HepG2 (cell line): ENCODE data around the gene NRL. TPM values are rescaled to one million over a fixed set of nuclear protein-coding genes. Genes with fewer than 3 reads are reported as not detected.

Source experiments
- ARID2 ChIP-seq: sonication (generic); formaldehyde crosslinking; IDR thresholded peaks from 2 replicates; pipeline ENCODE4 v1.8.1; 2022; ENCODE audit warnings: mild to moderate bottlenecking, missing genetic modification reagents, borderline replicate concordance
- ARNT ChIP-seq: fragments of 450-650 bp; IDR thresholded peaks from 2 replicates; pipeline ENCODE4 v1.6.1; 2017
- BORCS8-MEF2B ChIP-seq: sonication (generic); formaldehyde crosslinking; IDR thresholded peaks from 2 replicates; pipeline ENCODE4 v1.8.0; 2022; ENCODE audit warnings: mild to moderate bottlenecking, missing genetic modification reagents
- CENPX ChIP-seq: sonication (generic); formaldehyde crosslinking; IDR thresholded peaks from 2 replicates; pipeline ENCODE4 v1.9.0; 2021; ENCODE audit warnings: mild to moderate bottlenecking, missing genetic modification reagents, moderate library complexity
- EHMT2 ChIP-seq: fragments of 200-600 bp; sonication (generic); IDR thresholded peaks from 2 replicates; pipeline ENCODE4 v1.7.0; 2017; ENCODE audit warnings: antibody characterized with exemption, low read depth, low read length, borderline replicate concordance
- HMG20A ChIP-seq: IDR thresholded peaks from 2 replicates; pipeline ENCODE4 v1.6.1; 2016; ENCODE audit warnings: borderline replicate concordance
- IRX3 ChIP-seq: sonication (generic); formaldehyde crosslinking; IDR thresholded peaks from 2 replicates; pipeline ENCODE4 v1.8.1; 2023; ENCODE audit warnings: mild to moderate bottlenecking, low read depth, missing genetic modification reagents, borderline replicate concordance
- KLF15 ChIP-seq: sonication (generic); formaldehyde crosslinking; IDR thresholded peaks from 2 replicates; pipeline ENCODE4 v1.8.1; 2023; ENCODE audit warnings: borderline replicate concordance, mild to moderate bottlenecking, inconsistent platforms, missing genetic modification reagents, mixed read lengths
- KMT2B ChIP-seq: IDR thresholded peaks from 2 replicates; pipeline ENCODE4 v1.6.1; 2016; ENCODE audit warnings: missing genetic modification reagents, missing compliant biosample characterization
- NFKB2 ChIP-seq: sonication (generic); formaldehyde crosslinking; IDR thresholded peaks from 2 replicates; pipeline ENCODE4 v1.4.0; 2020; ENCODE audit warnings: missing genetic modification reagents, borderline replicate concordance
- NR3C1 ChIP-seq: sonication (generic); formaldehyde crosslinking; IDR thresholded peaks from 2 replicates; pipeline ENCODE4 v1.4.0; 2020; ENCODE audit warnings: missing genetic modification reagents
- RBFOX2 ChIP-seq: fragments of 200-400 bp; formaldehyde crosslinking; IDR thresholded peaks from 2 replicates; pipeline ENCODE4 v1.6.1; 2017; ENCODE audit warnings: low read depth, mild to moderate bottlenecking, low read length
- RBM39 ChIP-seq: fragments of 200-400 bp; formaldehyde crosslinking; IDR thresholded peaks from one replicate; pipeline ENCODE4 v1.6.1; 2018; ENCODE audit warnings: antibody characterized with exemption, mild to moderate bottlenecking, low read depth, low read length; ENCODE audit not compliant: poor library complexity, severe bottlenecking
- SUZ12 ChIP-seq: fragments of 150-350 bp; IDR thresholded peaks from 2 replicates; pipeline ENCODE4 v1.6.1; 2014; ENCODE audit warnings: low read depth, low read length
- TAF1 ChIP-seq: sonication (generic); formaldehyde crosslinking; IDR thresholded peaks from 2 replicates; pipeline ENCODE4 v1.4.0; 2020; ENCODE audit warnings: missing genetic modification reagents
- ZBTB38 ChIP-seq: sonication (generic); formaldehyde crosslinking; IDR thresholded peaks from 2 replicates; pipeline ENCODE4 v1.5.1; 2020; ENCODE audit warnings: mild to moderate bottlenecking, missing genetic modification reagents
- ZNF333 ChIP-seq: sonication (generic); formaldehyde crosslinking; IDR thresholded peaks from 2 replicates; pipeline ENCODE4 v1.4.0; 2020; ENCODE audit warnings: mild to moderate bottlenecking, missing genetic modification reagents, borderline replicate concordance
- ZNF468 ChIP-seq: sonication (generic); formaldehyde crosslinking; IDR thresholded peaks from 2 replicates; pipeline ENCODE4 v1.8.0; 2022; ENCODE audit warnings: mild to moderate bottlenecking, moderate library complexity, missing genetic modification reagents
- ZNF83 ChIP-seq: sonication (generic); formaldehyde crosslinking; IDR thresholded peaks from 2 replicates; pipeline ENCODE4 v1.4.0; 2020; ENCODE audit warnings: missing genetic modification reagents, mild to moderate bottlenecking, borderline replicate concordance
- polyA plus RNA-seq, 8 experiments: library from polyadenylated mRNA; depleted of rRNA in 3 of 8; stranded (reverse) in 7 of 8; unstranded in 1 of 8; fragments of >200 nt; fragmentation: Illumina TruSeq in 4 of 8; extraction: Trizol in 4 of 8; gene quantifications; 2 replicates each; pipeline versions ENCODE4 v1.2.1 to v1.2.3, GENCODE V29; 2011 to 2016; ENCODE audit warnings: low read depth in 4 of 8, missing spikeins in 1 of 8, mixed read lengths in 1 of 8; ENCODE audit not compliant: insufficient read depth in 1 of 8
- total RNA-seq, 5 experiments: library from RNA; depleted of rRNA; stranded (reverse); fragments of >200 nt; fragmentation: Illumina TruSeq; extraction: Trizol; gene quantifications; 2 replicates each; pipeline ENCODE4 v1.2.3, GENCODE V29; 2016; ENCODE audit warnings: low read depth in 1 of 5
- TF ChIP-seq, protein P1 (sequence below): sonication (generic); formaldehyde crosslinking; IDR thresholded peaks from 2 replicates; pipeline ENCODE4 v1.4.0; 2020; ENCODE audit warnings: missing genetic modification reagents, borderline replicate concordance
- TF ChIP-seq, protein P2 (sequence below): sonication (generic); formaldehyde crosslinking; conservative IDR thresholded peaks from 2 replicates; pipeline ENCODE4 v1.8.0; 2022; ENCODE audit warnings: missing genetic modification reagents
- TF ChIP-seq, protein P3 (sequence below): sonication (generic); formaldehyde crosslinking; IDR thresholded peaks from 2 replicates; pipeline ENCODE4 v1.5.0; 2020; ENCODE audit warnings: mild to moderate bottlenecking, missing genetic modification reagents

Gene NRL
- total and polyA plus RNA-seq, 2 of the 13 experiments (the other 11 are each of a cell fraction or from before 2014, with no cell fraction given) = 2.5 to 4.7 TPM

DNA sequence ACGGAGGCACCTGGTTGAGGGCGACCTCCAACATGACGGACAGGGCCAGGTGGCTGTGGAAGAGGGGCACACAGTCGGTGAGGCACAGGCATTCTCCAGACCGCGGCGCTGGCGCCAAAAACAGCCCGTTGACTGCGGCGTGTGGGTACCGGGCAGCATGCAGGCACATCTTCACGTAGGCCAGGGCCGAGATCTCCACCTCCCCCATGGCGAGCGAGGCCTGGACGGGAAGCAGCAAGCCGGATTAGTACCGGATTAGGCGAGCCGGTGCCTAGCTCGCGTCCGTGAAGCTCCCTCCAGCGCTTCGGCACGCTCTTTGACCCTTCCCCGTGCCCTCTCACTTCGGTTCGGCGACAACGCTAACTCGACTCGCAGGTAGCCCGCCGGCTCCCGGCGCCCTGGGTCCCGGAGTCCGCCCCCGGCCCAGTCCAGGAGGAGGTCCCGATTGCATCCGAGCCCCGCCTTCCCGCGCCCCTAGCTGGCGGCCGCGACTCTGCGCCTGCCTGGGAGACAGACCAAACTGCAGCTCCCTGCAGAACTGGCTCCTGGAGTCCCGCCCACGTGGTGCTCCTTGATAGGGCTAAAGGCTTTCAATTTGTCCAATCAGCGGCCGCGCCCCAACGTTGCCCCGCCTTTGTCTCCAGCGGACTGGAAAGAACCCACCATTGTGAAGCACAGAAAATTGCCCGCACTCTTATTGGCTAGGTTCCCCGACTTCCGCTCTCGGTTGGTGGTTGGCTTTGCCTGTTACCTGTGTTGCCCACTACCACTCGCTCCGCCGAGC lies 26.5 kb upstream of the NRL start, which contains the start of gene EMC9 (continued):
- TF ChIP-seq, protein P1, sequence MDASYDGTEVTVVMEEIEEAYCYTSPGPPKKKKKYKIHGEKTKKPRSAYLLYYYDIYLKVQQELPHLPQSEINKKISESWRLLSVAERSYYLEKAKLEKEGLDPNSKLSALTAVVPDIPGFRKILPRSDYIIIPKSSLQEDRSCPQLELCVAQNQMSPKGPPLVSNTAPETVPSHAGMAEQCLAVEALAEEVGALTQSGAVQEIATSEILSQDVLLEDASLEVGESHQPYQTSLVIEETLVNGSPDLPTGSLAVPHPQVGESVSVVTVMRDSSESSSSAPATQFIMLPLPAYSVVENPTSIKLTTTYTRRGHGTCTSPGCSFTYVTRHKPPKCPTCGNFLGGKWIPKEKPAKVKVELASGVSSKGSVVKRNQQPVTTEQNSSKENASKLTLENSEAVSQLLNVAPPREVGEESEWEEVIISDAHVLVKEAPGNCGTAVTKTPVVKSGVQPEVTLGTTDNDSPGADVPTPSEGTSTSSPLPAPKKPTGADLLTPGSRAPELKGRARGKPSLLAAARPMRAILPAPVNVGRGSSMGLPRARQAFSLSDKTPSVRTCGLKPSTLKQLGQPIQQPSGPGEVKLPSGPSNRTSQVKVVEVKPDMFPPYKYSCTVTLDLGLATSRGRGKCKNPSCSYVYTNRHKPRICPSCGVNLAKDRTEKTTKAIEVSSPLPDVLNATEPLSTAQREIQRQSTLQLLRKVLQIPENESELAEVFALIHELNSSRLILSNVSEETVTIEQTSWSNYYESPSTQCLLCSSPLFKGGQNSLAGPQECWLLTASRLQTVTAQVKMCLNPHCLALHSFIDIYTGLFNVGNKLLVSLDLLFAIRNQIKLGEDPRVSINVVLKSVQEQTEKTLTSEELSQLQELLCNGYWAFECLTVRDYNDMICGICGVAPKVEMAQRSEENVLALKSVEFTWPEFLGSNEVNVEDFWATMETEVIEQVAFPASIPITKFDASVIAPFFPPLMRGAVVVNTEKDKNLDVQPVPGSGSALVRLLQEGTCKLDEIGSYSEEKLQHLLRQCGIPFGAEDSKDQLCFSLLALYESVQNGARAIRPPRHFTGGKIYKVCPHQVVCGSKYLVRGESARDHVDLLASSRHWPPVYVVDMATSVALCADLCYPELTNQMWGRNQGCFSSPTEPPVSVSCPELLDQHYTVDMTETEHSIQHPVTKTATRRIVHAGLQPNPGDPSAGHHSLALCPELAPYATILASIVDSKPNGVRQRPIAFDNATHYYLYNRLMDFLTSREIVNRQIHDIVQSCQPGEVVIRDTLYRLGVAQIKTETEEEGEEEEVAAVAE = no peak
- TF ChIP-seq ARID2 (peak; percentile 99), ZNF83 (CRISPR knock-in tag) (peak; percentile 95), BORCS8-MEF2B (CRISPR knock-in tag) (peak; percentile 54), ARNT (no peak), NFKB2 (CRISPR knock-in tag) (peak; percentile 98), TAF1 (peak; percentile 99), ZNF468 (CRISPR knock-in tag) (peak; percentile 99), IRX3 (CRISPR knock-in tag) (peak; percentile 93; the same call in 1 of the 2 replicates), SUZ12 (no peak), RBM39 (peak; percentile 50), RBFOX2 (peak; percentile 100), CENPX (CRISPR knock-in tag) (no peak), HMG20A (CRISPR knock-in tag) (0 out of 2 replicates have a peak, but pooled peaks have one; percentile 7), KMT2B (CRISPR knock-in tag) (no peak; the same call in 1 of the 2 replicates), NR3C1 (CRISPR knock-in tag) (no peak), KLF15 (peak; percentile 97), EHMT2 (no peak; the same call in 1 of the 2 replicates), ZBTB38 (CRISPR knock-in tag) (peak; percentile 78), ZNF333 (CRISPR knock-in tag) (peak; percentile 98)
- TF ChIP-seq, protein P2, sequence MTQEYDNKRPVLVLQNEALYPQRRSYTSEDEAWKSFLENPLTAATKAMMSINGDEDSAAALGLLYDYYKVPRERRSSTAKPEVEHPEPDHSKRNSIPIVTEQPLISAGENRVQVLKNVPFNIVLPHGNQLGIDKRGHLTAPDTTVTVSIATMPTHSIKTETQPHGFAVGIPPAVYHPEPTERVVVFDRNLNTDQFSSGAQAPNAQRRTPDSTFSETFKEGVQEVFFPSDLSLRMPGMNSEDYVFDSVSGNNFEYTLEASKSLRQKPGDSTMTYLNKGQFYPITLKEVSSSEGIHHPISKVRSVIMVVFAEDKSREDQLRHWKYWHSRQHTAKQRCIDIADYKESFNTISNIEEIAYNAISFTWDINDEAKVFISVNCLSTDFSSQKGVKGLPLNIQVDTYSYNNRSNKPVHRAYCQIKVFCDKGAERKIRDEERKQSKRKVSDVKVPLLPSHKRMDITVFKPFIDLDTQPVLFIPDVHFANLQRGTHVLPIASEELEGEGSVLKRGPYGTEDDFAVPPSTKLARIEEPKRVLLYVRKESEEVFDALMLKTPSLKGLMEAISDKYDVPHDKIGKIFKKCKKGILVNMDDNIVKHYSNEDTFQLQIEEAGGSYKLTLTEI (CRISPR knock-in tag) = no peak
- TF ChIP-seq, protein P3, sequence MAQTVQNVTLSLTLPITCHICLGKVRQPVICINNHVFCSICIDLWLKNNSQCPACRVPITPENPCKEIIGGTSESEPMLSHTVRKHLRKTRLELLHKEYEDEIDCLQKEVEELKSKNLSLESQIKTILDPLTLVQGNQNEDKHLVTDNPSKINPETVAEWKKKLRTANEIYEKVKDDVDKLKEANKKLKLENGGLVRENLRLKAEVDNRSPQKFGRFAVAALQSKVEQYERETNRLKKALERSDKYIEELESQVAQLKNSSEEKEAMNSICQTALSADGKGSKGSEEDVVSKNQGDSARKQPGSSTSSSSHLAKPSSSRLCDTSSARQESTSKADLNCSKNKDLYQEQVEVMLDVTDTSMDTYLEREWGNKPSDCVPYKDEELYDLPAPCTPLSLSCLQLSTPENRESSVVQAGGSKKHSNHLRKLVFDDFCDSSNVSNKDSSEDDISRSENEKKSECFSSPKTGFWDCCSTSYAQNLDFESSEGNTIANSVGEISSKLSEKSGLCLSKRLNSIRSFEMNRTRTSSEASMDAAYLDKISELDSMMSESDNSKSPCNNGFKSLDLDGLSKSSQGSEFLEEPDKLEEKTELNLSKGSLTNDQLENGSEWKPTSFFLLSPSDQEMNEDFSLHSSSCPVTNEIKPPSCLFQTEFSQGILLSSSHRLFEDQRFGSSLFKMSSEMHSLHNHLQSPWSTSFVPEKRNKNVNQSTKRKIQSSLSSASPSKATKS = no peak
